OCI-LY3 (cell line): ENCODE data around the gene MARK4.

Experiments
- EZH2phosphoT487 ChIP-seq: fragments of 200-600 bp; shearing (Covaris generic); IDR thresholded peaks from 2 replicates; pipeline ENCODE4 v1.6.1; 2018; ENCODE audit warnings: antibody characterized with exemption, mixed run types, low read depth
- TF ChIP-seq, protein P1 (sequence below): fragments of 200-600, 300-600 bp; sonication (generic); IDR thresholded peaks from 2 replicates; pipeline ENCODE4 v1.5.1; 2014; ENCODE audit warnings: antibody characterized with exemption, low read length, low read depth

DNA sequence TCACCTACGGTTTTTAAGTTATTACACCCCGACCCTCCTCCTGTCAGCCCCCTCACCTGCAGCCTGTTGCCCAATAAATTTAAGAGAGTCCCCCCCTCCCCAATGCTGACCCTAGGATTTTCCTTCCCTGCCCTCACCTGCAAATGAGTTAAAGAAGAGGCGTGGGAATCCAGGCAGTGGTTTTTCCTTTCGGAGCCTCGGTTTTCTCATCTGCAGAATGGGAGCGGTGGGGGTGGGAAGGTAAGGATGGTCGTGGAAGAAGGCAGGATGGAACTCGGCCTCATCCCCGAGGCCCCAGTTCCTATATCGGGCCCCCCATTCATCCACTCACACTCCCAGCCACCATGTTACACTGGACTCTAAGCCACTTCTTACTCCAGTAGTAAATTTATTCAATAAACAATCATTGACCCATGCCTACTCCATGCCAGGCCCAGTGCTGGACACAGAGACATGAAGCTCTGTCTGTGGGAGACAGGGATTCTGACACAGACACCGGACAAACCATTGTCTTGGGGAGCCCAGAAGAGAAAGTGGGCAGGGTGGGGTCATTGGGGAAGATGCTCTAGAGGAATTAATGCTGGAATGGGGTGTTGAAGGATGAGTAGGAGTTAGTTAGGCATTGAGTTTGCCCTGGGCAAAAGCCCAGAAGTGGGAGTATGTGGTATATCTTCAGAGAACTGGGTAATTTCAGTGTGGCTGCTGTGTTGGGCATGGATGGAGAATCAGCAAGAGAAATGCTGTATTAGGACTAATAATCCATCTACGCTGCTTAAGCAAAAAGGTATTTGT lies 52.4 kb downstream of the MARK4 start:
- TF ChIP-seq, protein P1, sequence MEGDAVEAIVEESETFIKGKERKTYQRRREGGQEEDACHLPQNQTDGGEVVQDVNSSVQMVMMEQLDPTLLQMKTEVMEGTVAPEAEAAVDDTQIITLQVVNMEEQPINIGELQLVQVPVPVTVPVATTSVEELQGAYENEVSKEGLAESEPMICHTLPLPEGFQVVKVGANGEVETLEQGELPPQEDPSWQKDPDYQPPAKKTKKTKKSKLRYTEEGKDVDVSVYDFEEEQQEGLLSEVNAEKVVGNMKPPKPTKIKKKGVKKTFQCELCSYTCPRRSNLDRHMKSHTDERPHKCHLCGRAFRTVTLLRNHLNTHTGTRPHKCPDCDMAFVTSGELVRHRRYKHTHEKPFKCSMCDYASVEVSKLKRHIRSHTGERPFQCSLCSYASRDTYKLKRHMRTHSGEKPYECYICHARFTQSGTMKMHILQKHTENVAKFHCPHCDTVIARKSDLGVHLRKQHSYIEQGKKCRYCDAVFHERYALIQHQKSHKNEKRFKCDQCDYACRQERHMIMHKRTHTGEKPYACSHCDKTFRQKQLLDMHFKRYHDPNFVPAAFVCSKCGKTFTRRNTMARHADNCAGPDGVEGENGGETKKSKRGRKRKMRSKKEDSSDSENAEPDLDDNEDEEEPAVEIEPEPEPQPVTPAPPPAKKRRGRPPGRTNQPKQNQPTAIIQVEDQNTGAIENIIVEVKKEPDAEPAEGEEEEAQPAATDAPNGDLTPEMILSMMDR: no peak
- TF ChIP-seq EZH2phosphoT487: no peak
